Stimulated activated CD8-positive, alpha-beta memory T cell treated with anti-CD3 and anti-CD28 coated beads, Interleukin-12 subunit alpha, Interleukin-12 subunit beta, amount 100 ng/mL, for 24 hours (primary cell): ENCODE measurements around the gene COL20A1.

ENCODE experiments used
- DNase-seq: peaks from one replicate; pipeline ENCODE4 v3.0.0-alpha.2; 2020; ENCODE audit errors: extremely low read depth

The COL20A1 gene

GRCh38 chr20:63348828-63349515 is 56.0 kb downstream of the COL20A1 start:
- DNase-seq: no peak

- DNase-seq: no peak
These were observed 56.5 kb downstream of the COL20A1 start for GRCh38 chr20:63349516-63349895.

- no peak for DNase-seq
These were observed 57.2 kb downstream of the COL20A1 start for GRCh38 chr20:63350196-63350595.

GRCh38 chr20:63350597-63351325 is 57.8 kb downstream of the COL20A1 start:
- DNase-seq: no peak

- DNase-seq: no peak
These were observed 58.3 kb downstream of the COL20A1 start for GRCh38 chr20:63351326-63351700.

- no peak for DNase-seq
These were observed 59.0 kb downstream of the COL20A1 start for GRCh38 chr20:63351811-63352591.

- DNase-seq: no peak
These were observed 59.8 kb downstream of the COL20A1 start for GRCh38 chr20:63352811-63353221.

GRCh38 chr20:63354636-63355350 is 61.8 kb downstream of the COL20A1 start:
- no peak for DNase-seq

- DNase-seq: no peak
These were observed 62.9 kb downstream of the COL20A1 start for GRCh38 chr20:63355781-63356295.

- no peak for DNase-seq
These were observed 63.5 kb downstream of the COL20A1 start for GRCh38 chr20:63356511-63356910.

GRCh38 chr20:63356931-63357879 is 64.2 kb downstream of the COL20A1 start:
- DNase-seq: no peak

GRCh38 chr20:63357921-63358905 is 65.2 kb downstream of the COL20A1 start:
- DNase-seq: no peak

- DNase-seq: no peak
These were observed 66.4 kb downstream of the COL20A1 start for GRCh38 chr20:63359164-63359934.

- DNase-seq: no peak
These were observed 67.2 kb downstream of the COL20A1 start for GRCh38 chr20:63359937-63360849.

- DNase-seq: no peak
These were observed 68.0 kb downstream of the COL20A1 start, which contains the start of gene CHRNA4 for GRCh38 chr20:63360850-63361518. Gene CHRNA4 (minus strand): TSS chr20:63361349. CDS start chr20:63361165, 184 bp downstream.

GRCh38 chr20:63361519-63362435 is 68.8 kb downstream of the COL20A1 start:
- DNase-seq: no peak
